Epithelial cell of esophagus (primary cell): ENCODE results near the gene HTN3.
"Not testable (repeated sequence)": the region's sequence is repeated elsewhere in the genome, so short reads cannot be mapped to it uniquely, and the experiment has no call there.

ENCODE experiments used
- DNase-seq: peaks from one replicate; pipeline ENCODE4 v3.0.0; 2010; ENCODE audit warnings: low read depth
- H3K4me3 ChIP-seq: 2 replicates; pipeline ENCODE4 v1.5.1; 2011; ENCODE audit warnings: mild to moderate bottlenecking, low read length, control low read depth
- TF ChIP-seq, protein P1 (sequence below): IDR thresholded peaks from 2 replicates; pipeline ENCODE4 v1.5.1; 2011; ENCODE audit warnings: low read depth, mild to moderate bottlenecking, low read length, control low read depth, inconsistent platforms; ENCODE audit not compliant: insufficient read depth; ENCODE audit errors: missing control alignments

HTN3 gene

DNA sequence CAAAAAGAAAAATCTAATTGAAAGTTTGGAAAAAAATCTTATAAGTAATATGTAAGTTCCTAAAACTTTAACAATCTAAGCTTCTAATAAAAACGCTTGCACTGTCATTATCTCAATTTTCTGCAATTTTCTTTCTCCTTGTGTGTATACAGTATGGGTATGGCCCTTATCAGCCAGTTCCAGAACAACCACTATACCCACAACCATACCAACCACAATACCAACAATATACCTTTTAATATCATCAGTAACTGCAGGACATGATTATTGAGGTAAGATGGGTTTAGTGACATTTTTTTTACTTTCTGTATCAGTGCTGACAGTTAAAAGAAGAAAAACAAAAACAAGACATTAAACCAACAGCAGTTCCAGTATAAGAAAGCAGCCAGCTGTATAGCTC, 27.5 kb upstream of the HTN3 start:
- DNase-seq: no peak

DNA sequence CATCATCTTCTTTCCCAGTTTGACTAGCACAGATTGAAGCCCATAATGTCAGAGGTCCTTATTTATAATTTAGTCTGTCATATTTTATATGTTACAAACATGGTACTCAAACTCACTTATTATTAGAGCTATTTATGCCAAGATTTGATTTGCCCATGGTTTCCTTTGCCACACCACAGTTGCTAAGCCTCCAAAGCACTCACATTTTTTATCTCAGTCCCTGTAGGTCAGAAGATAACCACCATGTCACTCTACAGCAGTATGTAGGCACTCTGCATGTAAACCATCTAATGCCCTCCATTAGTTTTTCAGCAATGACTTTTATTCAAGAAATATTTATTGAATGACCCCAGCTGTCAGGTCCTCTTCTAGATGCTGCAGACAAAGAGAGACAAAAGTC, 25.8 kb upstream of the HTN3 start:
- TF ChIP-seq, protein P1, sequence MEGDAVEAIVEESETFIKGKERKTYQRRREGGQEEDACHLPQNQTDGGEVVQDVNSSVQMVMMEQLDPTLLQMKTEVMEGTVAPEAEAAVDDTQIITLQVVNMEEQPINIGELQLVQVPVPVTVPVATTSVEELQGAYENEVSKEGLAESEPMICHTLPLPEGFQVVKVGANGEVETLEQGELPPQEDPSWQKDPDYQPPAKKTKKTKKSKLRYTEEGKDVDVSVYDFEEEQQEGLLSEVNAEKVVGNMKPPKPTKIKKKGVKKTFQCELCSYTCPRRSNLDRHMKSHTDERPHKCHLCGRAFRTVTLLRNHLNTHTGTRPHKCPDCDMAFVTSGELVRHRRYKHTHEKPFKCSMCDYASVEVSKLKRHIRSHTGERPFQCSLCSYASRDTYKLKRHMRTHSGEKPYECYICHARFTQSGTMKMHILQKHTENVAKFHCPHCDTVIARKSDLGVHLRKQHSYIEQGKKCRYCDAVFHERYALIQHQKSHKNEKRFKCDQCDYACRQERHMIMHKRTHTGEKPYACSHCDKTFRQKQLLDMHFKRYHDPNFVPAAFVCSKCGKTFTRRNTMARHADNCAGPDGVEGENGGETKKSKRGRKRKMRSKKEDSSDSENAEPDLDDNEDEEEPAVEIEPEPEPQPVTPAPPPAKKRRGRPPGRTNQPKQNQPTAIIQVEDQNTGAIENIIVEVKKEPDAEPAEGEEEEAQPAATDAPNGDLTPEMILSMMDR: no peak
- DNase-seq: no peak
- no peak overlapping the region for H3K4me3 ChIP-seq

More for the DNA sequence above, 27.5 kb upstream of the HTN3 start:
- TF ChIP-seq, protein P1: no peak
- no peak overlapping the region for H3K4me3 ChIP-seq

DNA sequence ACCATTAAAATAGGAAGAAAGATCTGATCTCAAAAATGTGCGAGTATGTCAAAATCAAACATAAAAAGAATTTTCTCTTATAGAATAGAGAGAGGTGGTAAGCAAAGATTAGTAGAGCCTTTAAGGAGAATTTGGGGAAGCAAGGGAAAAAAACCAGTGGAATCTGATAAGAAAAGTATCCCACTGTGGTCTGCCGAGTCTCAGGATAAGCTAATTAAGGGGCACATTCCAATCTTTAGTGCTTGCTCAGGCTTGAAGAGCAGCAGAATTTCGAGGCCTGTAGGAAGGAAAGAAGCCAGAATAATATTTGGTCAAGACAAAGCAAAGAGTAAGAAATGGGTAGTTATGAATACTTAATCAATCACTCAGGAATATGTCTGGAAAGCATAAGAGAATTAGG, 19.5 kb upstream of the HTN3 start:
- TF ChIP-seq, protein P1: no peak
- no peak for DNase-seq
- H3K4me3 ChIP-seq: no peak overlapping the region

DNA sequence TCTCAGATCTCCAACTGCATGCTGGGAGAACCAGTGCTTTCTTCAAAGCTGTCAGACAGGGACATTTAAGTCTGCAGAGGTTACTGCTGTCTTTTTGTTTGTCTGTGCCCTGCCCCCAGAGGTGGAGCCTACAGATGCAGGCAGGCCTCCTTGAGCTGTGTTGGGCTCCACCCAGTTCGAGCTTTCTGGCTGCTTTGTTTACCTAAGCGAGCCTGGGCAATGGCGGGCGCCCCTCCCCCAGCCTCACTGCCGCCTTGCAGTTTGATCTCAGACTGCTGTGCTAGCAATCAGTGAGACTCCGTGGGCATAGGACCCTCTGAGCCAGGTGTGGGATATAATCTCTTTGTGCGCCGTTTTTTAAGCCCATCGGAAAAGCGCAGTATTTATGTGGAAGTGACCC, 9.3 kb upstream of the HTN3 start:
- DNase-seq, H3K4me3 ChIP-seq: not testable (repeated sequence)

DNA sequence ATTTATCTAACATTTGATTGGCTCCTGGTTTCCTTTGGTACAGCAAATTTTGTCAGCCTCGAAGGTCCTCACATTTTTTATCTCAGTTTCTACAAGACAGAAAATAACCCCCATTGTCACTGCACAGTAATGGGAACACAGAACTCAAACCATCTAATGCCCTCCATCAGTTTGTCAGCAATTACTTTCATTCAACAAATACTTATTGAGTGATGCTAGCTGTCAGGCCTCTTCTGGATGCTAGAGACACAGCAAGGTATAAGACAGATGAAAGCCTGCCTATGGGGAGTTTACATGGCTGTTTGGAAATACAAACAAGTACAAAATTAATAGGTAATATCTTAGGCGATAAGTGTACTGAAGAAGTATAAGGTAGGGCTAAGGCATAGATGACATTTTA, 5.0 kb upstream of the HTN3 start:
- no peak overlapping the region for H3K4me3 ChIP-seq
- TF ChIP-seq, protein P1: no peak
- DNase-seq: no peak

DNA sequence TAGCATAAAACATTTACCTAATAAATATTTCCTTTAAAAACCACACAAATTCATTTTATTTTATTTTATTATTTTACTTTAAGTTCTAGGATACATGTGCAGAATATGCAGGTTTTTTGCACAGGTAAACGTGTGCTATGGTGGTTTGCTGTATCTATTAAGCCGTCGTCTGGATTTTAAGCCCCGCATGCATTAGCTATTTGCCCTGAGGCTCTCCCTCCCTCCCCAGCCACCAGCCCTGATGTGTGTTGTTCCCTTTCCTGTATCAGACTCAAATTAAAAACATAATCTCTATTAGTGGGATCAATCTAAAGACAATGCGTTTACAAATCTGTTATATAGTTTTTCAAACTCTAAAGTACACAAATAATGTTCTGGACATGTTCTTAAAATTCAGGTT, 1.2 kb upstream of the HTN3 start:
- DNase-seq: no peak
- TF ChIP-seq, protein P1: no peak
- H3K4me3 ChIP-seq: no peak overlapping the region

DNA sequence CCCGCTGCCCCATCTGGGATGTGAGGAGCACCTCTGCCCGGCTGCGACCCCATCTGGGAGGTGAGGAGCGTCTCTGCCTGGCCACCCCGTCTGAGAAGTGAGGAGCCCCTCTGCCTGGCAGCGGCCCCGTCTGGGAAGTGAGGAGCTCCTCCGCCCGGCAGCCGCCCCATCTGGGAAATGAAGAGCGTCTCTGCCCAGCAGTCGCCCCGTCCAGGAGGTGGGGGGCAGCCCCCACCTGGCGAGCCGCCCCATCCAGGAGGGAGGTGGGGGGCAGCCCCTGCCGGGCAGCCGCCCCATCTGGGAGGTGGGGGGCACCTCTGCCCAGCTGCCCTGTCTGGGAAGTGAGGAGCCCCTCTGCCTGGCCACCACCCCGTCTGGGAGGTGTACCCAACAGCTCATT, 9.3 kb downstream of the HTN3 start:
- not testable (repeated sequence) for DNase-seq, H3K4me3 ChIP-seq

DNA sequence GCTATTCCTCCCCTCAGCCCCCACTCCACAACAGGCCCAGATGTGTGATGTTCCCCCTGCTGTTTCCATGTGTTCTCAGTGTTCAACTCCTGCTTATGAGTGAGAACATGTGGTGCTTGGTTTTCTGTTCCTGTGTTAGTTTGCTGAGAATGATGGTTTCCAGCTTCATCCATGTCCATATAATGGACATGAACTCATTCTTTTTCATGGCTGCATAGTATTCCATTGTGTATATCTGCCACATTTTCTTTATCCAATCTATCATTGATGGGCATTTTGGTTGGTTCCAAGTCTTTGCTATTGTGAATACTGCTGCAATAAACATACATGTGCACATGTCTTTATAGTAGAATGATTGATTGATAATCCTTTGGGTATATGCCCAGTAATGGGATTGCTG, 11.7 kb downstream of the HTN3 start:
- DNase-seq, H3K4me3 ChIP-seq: not testable (repeated sequence)

DNA sequence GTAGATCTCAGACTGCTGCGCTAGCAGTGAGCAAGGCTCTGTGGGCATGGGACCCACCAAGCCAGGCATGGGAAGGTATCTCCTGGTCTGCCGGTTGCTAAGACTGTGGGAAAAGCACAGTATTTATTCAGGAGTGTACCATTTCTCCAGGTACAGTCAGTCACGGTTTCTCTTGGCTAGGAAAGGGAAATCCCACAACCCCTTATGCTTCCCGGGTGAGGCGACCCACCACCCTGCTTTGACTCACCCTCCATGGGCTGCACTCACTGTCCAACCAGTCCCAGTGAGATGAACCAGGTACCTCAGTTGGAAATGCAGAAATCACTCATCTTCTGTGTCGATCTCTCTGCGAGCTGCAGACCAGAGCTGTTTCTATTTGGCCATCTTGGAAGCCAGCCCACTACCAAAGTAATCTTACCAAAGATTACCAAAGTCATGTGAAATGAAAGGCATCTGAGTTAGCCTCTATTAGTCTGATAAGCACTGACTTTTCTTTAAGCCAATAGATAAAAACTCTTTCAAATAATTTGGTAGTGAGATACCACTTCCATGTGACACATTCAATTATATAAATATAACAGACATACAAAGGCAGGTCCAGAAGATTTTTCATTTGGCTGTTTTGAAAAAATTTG, 13.5 kb downstream of the HTN3 start:
- no peak for DNase-seq
- H3K4me3 ChIP-seq: no peak overlapping the region
- TF ChIP-seq, protein P1: no peak

DNA sequence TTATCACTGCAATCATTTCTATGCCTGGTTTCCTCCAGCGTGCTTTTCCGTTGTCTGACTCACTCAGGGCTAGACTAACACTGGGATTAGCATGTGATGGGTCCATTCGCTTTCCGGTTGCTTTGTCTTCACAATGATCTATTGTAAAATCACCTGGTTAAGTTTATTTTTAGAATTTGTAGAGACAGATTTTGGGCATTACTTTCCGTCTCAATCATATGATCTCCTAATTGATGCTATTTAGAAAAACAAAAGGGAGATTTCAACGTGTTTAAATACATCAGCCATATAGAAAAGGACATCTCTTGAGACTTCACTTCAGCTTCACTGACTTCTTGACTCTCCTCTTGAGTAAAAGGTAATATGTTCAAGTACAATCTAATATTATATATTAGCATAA, 21.9 kb downstream of the HTN3 start, which contains the start of gene HTN1:
Gene HTN1, plus strand, starts transcription at position 301 of the 400 bp plus-strand sequence. CDS start 2,639 bp downstream, outside the sequence.
- DNase-seq, H3K4me3 ChIP-seq: not testable (repeated sequence)

DNA sequence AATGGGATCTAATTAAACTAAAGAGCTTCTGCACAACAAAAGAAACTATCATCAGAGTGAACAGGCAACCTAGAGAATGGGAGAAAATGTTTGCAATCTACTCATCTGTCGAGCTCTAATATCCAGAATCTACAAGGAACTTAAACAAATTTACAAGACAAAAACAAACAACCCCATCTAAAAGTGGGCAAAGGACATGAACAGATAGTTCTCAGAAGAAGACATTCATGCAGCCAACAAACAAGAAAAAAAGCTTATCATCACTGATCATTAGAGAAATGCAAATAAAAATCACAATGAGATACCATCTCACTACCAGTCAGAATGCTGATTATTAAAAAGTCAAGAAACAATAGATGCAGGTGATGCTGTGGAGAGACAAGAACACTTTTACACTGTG, 28.3 kb downstream of the HTN3 start:
- not testable (repeated sequence) for H3K4me3 ChIP-seq, DNase-seq
